GM18909 (cell line): ENCODE results near the gene ALX4.

Experiments used
- ATAC-seq: cut with Tn5 transposase; IDR thresholded peaks from one replicate; pipeline ENCODE4 v1.9.1; 2021; ENCODE audit warnings: mild to moderate bottlenecking; ENCODE audit not compliant: unreplicated experiment, poor library complexity

Gene ALX4

DNA sequence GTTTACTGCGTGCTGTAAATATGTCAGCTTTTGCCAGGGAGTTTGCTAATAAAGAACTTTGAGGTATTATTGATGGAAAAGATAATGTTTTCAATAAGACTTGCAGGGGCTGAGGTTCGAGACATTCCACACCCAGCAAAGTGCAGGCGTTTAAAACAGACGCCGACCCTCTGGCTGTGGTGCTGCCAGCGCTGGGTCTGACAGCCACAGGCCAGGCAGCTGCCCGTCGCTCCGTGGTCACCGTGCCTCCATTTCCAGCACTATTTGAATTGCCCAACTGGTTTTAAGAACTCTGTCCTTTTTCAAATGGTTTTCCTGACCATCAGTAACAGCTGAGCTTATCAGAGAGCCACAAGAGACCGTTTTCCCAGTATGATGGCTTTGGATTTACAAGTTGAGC lies 28.1 kb upstream of the ALX4 start:
- no peak for ATAC-seq

DNA sequence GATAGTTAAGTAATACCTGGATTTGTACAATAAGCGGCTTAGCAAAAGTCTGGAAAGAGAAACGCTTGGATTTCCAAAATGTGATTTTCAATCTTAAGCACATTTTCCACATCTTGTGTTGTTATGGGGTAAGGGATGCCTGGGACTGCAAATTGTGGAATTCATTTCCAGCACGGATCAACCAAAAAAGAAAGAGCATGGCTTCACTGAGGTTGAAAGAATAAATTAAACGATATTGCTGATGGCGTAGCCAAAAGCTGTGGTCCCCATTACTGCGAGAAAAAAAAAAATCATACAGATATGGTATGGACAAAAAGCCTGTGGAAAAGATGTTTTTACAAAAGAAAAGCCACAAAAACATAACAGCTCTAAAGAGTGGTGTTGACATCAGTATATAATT lies 26.0 kb upstream of the ALX4 start:
- no peak for ATAC-seq

DNA sequence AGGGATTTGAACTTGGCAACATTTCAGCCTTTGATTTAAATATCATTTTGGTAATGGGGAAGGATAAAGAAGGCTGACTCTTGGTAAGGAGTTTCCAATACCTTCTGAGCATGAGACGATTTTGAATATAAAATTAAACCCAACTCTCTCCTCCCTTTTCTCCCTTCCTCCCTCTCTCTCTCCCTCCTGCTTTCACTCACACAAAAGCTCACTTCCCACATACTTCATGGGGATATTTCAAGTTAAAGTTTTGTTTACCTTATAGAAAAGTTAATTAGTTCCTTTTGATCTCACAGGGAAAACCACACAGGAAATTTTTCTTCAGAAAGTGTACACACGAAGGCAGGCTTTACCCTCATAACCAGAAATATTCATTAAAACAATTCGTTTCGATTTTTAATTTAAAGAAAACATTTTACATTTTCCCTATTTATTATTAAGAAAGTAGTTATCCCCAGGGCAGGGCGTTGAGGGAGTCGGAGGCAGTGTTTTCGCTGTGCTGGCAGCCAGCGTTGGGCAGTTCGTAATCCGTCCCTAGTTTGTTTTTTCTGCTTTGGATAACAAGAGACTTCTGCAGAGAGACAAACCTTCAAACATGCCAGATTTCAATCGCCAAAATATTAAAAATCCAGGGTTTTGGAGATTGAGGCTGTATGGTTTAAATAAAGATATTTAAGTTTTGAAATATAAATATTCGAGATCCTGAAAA lies 25.3 kb upstream of the ALX4 start:
- no peak for ATAC-seq

DNA sequence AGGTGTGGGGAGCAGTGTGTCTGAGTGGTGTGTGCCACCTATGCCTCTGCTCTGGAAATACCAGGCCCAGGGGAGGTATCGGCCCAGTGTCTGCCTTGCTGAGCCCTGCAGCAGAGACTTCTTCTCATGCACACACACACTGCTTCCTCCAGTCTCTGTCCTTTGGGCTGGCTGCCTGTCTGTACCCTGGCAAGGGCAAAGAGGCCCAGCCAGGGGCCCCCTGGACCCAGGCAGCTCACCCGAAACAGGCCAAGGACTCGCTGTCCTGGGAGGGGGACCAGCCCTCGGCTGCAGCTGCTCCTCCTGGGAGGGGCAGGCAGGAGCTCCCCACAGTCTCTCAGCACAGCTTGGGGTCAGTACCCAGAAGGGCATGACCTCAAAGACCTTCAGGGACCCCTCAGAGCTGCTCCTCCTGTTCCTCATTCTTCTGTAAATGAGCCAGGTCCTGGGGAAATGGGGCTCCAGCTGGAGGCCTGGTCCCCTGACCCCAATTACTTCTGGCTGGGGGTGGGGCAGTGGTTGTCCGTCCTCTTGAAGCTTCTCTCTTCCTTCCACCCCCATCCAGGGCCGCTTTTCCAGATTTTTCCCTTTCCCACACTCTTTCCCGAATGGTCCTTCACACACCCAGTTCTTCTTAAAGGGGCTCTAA lies 24.5 kb upstream of the ALX4 start:
- no peak for ATAC-seq

DNA sequence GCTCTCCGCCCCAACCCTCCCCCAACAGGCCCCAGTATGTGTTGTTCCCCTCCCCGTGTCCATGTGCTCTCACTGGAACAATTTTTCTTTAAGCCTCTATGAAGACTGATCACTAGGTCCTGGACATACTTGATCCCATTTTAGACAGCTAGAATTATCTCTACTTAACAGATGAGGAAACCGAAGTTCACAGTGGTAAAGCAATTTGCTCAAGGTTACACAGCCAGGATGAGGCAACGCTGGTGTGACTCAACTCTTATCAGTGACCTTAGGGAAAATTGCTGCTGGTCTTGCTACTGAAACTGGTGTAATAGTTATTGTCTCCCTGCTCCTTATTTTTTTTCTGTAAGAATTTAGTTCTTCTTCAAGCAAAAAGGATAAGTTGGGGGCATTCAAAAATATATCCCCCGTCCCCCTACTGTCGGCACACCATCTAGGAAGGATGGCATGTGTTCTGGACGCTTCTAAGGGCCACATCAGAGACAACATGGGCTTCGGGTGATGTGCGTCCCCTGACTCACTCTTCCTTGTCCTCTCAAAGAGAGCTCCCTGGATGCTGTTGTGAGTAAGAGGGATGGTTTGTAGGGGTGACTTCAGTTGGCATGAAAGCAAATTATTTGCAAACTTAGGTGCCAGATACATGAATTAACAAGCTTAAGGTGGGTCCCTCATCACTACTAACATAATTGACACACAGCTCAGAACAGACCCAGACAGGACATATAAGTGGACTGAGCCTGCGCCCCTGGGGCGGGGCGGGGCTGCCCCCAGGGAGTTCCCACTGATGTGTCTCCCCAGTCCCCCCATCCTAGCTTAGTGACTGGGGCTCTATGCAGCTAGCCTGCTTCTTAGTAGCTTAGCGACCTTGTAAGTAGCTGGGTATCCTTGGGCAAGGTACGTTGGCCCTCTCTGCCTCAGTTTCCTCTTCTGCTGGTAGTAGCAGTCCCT lies 23.6 kb upstream of the ALX4 start:
- no peak for ATAC-seq

DNA sequence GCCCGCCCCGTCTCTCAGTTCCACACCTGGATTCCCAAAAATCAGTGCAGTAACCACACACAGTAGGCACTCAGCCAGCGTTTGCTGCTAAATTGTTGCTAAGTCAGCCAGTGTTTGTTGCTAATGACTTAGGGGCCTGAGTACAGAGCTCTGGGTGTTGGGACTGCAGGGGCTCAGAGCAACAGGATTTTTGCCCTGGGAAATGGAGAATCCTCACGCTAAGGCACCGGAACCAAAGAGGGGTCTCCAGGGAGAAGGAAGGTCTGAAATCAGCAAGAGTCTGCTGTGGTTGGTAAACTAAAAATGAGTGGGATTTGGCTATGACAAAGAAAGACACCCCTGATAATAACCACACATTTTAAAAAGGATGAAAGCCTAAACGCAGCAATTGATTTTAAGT lies 22.7 kb upstream of the ALX4 start:
- ATAC-seq, result no peak

DNA sequence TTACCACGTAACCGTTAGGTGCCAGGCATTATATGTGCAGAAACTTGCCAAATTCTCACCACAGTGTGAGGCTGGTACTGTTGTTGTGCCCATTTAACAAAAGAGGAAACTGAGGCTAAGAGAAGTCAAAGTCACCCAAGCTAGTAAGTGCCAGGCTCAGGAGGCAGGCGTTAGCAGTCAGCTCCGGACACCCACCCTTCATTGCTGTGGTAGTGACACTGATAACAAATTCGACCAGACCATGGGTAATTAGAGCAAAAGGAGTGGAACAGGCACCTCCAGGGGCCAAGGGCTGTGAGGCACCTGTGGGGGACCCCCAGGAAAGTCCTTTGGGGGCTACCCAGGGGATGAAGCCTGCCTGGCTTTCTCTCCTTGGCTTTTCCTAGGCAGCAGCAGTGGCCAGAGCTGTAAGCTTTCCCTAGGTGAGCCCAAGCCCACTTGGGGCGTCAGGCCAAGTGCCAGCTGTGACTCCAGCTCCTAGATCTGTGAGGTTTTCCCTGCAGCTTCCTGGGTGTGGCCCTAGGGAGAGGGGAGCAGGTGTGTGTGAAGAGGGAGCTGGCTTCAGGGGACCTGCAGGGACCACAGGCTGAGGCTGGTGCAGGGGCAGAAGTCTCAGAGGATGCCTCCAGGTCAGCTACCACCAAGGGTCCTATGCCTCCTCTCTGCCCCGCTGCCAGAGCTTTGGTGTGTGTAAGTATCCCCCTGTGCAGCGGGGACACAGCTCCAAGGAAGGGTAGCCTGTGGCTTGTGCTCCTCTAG lies 19.7 kb upstream of the ALX4 start:
- ATAC-seq, result no peak

DNA sequence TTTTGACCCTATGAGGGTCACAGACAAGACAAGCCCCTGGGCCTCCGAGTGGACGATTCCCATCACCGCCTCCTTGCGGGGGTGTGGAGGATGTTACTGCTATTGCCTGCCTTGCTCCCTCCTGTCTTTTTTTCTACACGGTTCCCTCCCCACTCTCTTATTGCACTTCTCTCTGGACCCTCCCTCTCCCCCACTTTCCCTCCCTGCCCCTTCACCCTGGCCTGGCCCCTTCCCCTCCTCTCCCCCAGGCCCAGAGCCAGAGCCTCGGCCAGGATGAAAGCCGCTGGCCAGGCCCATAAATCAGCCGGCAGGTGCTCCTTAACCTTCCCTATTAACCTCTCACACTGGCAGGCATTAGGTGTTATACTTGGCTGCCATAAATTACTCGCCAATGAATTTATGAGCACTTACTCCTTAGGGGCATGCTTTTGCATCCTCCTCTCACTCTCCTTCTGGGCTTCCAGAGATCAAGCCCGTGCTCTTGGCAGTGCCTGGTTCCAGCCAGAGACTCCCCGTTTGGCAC lies 18.3 kb upstream of the ALX4 start:
- ATAC-seq, result no peak

DNA sequence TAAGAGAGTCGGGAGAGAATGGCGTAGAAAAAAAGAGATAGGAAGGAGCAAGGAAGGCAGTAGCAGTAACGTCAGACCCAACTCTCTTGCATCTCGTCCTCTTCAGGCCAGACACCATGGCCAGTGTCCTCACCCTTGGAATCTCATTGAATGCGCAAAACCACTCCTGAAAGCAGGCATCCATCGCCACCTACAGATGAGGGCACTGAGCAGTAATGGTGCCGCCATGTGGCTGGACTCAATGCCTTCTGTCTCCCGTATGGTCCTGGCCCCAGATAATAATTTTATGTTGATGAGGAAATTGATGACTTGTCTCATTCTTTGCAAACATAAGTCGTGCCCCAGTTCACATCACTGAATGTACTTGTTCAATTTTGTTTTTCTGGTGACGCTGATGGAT lies 17.8 kb upstream of the ALX4 start:
- ATAC-seq, result no peak

DNA sequence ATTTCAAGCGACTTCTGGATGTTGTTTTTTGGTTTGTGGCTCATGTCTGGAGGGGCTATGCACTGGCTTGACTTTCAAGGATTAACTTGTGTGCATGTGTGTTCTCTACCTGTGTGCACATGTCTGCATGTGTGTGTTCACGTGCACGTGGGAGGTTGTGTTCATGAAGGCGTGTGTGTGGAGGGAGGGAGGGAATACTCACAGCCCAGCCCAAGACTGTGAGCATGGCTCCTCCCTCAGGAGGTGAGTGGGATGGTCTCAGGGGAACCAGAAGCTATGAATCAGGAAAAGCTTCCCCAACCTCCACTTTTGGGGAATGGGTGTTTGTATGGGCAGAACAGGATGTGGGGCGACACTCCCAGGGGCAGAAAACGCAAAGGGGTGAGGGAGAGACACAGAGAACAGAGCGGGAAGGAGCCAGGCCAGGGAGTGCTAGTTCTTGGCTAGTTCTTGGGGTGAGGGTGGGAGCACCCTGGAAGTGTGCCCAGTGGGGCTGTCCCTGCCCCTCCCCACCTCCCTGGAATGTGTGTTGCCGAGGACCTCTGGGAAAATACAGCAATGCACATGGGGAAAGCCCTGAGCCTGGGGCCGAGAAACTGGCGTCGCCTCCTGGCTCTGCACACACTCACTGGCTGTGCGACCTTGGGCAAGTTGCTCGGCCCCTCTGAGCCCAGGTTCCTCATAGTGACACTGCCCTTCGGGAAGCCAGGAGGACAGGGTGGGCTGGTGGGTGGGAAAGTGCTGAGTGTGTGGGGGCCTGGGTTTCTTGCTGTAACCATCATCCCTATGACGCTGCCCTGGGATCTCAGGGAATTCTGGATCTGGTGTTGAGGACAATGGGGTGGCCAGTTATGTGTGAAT lies 16.9 kb upstream of the ALX4 start:
- no peak for ATAC-seq

DNA sequence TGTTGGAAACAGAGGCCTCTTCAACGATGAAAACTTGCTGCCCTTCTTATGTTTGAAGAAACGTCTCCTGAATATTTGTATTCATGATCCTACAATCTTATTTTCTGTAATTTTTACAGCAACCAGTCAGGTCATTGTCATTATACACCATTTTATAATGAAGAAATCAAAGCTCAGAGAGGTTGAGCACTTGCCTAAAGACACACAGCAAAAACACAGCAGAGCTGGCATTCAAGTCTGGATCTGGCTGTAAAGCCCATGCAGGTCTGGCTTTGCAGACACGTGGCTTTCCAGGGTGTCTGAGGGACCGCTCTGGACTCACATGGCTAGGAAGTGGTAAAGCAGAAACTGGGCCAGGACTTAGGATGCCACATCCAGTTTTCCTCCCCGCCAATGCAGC lies 15.8 kb upstream of the ALX4 start:
- no peak for ATAC-seq

DNA sequence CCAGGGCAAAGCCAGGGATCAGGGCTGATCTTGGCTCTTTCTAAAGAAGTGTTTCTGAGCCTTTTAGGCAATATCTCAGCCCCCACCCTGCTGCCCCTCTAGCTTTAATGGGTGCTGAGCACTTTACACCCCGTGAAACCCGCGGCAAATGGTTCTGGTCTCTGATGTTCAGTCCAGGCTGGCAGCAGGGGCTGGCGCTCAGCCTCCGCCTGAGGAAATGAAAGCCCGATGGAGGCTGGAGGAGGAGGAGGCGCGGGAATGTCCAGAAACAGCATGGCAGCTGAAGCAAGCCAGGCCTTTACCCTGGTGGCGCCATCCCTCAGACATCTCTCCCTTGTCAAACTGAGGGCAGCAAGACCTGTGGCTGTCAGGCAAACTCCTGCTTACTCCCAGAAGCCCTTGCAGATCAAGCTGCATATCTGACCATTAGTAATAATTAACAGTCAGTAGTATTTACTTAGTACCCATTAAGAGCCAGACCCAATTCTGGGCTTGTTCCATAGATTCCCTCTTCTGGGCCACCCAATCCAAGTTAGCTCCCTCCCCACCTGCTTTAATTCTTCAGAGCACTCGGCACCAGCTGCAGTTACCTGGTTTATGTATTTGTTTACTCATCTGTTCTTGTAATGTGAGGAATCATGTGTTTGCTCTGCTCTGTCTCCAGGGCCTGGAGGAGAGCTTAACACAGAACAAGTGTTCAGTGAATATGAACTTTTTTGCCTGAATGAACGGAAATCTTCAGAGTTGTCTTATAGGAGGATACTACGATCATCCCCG lies 15.0 kb upstream of the ALX4 start:
- ATAC-seq, result no peak

DNA sequence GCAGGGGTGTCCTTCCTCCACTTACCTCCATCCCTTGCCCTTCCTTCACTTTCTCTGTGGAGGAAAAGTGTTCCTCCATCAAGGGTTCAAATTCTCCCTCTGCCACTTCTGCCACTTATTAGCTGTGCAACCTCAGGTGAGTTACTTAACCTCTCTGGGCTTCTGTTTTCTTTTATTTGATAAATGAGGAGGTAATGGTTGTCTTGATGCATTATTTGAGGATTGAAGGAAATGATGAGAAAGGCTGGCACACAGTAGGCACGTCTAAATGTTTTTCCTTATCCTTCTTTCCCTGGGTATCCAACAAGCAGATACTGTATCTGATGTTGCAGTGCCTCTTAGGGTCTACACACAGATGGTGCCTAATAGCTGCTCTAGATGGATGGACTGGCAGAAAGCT lies 14.3 kb upstream of the ALX4 start:
- ATAC-seq, result no peak

DNA sequence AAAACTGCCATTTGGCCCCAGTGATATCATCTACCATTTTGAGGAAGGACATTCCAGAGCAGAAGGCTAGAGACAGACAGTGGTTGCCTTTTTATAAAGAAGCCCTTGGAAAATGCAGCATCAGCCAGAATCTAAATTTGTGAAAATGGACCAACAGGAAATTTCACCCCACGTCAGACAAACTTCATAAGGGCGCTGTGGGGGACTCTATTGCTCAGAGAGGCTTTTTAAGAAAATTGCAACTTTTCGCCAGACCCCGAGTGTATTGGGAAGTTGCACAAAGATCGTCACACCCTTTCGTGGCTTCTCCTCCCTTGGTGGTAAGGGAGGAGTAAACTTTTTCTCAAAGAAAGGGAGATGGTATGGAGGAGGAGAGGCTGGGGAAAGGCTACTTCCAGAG lies 12.3 kb upstream of the ALX4 start:
- no peak for ATAC-seq

DNA sequence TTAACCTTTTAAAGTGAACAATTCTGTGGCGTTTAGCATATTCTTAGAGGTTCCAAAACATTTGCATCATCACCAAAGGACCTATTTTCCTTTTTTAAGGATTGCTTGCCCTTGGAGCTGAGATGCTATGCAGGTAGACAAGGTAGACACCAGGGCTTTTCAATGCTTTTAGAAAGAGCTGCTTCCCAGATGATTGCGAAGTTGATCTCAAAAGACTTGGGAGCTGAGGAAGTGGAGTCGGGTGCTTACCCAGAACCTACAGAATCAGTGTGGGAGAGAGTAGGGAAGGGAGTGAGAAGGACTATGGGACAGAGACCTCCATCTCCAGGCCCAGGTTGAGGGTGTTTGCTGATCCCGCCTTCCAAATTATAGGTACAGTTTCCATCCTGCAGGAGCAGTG lies 11.1 kb upstream of the ALX4 start:
- no peak for ATAC-seq

DNA sequence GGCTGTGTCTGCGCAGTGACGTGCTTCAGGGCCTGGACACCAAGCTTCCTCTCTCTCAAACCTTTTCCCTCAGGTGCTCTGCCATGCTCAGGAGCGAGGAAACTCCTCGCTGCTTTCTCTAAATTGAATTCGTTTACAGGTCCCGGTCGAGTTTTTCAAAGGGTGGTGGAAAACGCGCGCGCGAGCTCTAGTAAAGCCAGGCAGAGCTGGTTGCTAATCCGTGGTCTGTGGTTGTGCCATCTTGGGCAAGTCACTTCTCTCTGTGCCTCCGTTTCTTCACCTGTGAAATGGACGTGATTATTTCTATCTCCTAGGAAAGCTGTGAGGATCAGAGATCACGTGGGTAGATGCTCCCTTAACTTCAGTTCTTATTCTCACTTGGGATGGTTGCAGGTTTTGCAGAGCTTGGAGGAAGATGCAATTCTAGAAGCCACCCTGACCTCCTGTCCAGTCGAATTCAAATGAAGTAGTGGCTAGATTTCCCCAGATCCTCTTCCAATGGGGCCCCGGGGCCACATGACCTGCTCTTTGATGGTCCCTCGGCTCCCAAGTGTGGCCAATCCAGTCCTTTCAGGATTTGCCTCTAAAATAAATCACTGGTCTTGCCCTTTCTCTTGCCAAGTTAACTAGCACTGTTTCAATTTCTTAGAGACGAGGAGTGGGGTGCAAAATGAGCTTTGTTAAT lies 10.5 kb upstream of the ALX4 start:
- ATAC-seq, result no peak

DNA sequence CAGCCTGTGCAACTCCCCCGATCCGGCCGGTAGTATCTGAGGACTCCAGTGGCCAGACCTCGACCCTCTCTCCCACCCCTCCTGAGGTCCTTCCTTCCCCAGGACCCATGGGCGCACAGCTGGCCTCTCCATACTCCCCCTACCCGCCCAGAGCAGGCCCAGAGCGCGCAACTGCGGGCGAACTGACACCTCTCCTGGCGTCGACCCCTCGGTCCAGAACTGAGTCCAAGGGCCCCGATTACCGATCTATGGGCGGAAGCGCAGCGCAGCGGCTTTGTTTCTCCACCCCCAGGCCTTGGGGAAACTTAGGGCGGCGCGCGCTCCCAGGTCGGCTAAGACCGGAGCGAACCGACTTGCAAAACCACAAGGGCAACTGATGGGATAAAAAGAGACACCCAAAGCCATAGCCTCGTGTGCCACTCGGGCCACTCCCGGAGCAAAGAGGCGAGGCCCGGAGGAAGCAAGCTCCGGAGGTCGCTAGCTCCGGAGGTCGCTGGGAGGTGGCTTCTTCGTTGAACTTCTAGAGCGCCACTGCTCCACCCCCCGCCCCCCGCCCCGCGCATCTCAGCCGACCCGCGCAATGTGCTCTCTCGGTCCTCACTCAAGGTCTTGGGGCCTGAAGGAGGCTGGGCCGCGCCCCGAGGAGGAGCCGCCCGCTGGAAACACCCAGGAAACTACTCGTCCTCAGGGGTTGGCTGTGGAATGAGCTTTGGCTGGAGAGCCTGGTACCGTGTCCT lies 9.8 kb upstream of the ALX4 start:
- ATAC-seq, result no peak
